Right renal pelvis (tissue), 4 donors: ENCODE measurements around the gene LIN7C. TPM values are rescaled to one million over a fixed set of nuclear protein-coding genes. Genes with fewer than 3 reads are reported as not detected.
"Not testable (repeated sequence)": the region's sequence is repeated elsewhere in the genome, so short reads cannot be mapped to it uniquely, and the experiment has no call there.

ENCODE experiments used
- DNase-seq, 4 donors: peaks; one replicate each; pipeline ENCODE4 v3.0.0-alpha.2; 2013; ENCODE audit warnings: low read depth in 4 of 4, low spot score in 3 of 4, missing footprints in 1 of 4
- polyA plus RNA-seq, 4 donors: library from polyadenylated mRNA; unstranded; fragments of 120-200 nt; gene quantifications; one replicate each; pipeline ENCODE4 v1.2.1, GENCODE V29; 2013; ENCODE audit not compliant: insufficient read length in 4 of 4

Gene LIN7C
- polyA plus RNA-seq, 4 donors: 19.9 to 32.0 (median 29.3) TPM

- DNase-seq: no peak
These were observed 54.4 kb downstream of the LIN7C start for GRCh38 chr11:27452147-27452546.

GRCh38 chr11:27451244-27451965, 55.2 kb downstream of the LIN7C start:
- DNase-seq: no peak

GRCh38 chr11:27448184-27448540, 58.4 kb downstream of the LIN7C start:
- DNase-seq: not testable (repeated sequence)

GRCh38 chr11:27447288-27448183, 59.0 kb downstream of the LIN7C start:
- no peak for DNase-seq

- DNase-seq: no peak
These were observed 60.9 kb downstream of the LIN7C start for GRCh38 chr11:27445625-27446024.

GRCh38 chr11:27444801-27445215, 61.8 kb downstream of the LIN7C start:
- no peak for DNase-seq

Other genes with a start within 250 kb of the LIN7C start
- gene CCDC34, start 143.6 kb downstream of the LIN7C start, polyA plus RNA-seq: 10 to 100 TPM; 19.6 to 25.2 (median 23.6) TPM
- gene LGR4, start 34.0 kb downstream of the LIN7C start, polyA plus RNA-seq: 100 to 1,000 TPM; 132 to 156 (median 151) TPM
- gene BDNF, start 193.7 kb upstream of the LIN7C start, polyA plus RNA-seq: 1 to 10 TPM; 1.4 to 2.2 (median 1.7) TPM